EL (cell line): ENCODE results near the gene NR1H4.
"Not testable (repeated sequence)": the region's sequence is repeated elsewhere in the genome, so short reads cannot be mapped to it uniquely, and the experiment has no call there.

Experiments
- DNase-seq: peaks from one replicate; pipeline ENCODE4 v3.0.0-alpha.2; 2016

Gene NR1H4

GRCh38 chr12:100473050-100473715 lies 483 bp upstream of the NR1H4 start:
- no peak for DNase-seq

GRCh38 chr12:100474617-100475016 lies 951 bp downstream of the NR1H4 start:
- DNase-seq = no peak

DNA sequence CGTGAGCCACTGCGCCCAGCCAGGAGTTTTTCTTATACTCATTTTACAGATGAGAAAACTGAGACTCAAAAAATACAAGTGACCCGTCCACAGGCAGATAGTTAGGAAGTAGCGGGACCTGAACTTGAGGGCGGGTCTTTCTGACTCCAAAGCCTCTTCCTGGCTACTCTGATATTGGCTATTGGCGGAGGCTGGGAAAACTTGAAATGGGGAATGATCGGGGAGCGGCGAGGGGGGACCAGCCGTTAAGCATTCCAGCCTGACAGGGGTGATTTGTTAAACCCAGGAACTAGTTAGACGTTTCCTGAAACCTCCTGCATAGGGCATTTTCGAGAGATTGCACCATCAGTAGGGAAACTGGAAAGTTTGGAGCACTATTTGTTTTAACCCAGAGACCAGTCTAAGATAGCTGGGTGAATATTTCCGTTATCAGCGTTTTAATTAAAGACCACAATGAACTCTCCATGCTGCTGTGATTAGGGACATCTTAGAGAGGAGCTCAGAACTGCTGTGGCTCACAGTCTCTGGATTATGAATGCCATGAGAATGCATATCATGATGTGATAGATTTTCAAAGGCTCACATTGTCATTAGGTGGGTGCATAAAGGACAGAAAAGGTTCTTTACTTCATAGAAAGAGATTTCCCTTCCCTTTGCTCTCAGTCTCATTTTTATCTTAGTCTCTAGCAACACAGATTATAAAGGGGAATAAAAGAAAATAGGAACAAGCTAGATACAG lies 2.5 kb downstream of the NR1H4 start:
- DNase-seq = no peak

GRCh38 chr12:100481021-100481420 lies 7.4 kb downstream of the NR1H4 start:
- DNase-seq = no peak

DNA sequence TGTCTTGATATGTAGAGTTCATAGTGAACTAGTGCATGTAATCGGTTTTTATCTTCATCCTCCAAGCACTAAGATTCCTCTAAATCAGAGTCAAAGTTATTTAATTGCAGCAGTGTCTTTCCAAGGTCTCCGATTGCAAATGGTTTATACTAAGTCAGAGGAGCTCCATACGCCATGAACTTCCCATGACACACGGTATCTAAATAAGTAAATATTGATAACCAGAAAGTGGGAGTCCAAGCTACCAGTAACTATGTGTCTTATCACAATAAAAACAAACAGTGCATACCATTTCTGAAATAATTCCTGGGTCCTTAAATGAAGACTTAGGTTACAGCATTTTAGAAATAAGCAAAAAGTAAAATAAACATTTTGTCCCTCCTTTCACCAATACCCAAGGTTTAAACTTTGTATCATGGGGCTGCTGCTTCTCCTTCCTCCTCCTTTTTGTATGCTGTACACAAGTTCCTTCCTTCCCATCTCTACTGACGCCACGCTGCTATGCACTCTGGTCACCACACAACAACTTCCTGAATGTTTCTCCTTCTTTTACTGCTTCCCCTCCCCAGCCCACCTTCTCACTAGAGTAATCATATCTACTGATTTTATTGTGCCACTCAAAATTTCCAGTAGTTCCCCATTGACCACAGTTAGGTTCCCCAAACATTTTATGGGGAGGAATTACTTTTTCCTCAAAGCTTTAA lies 10.7 kb downstream of the NR1H4 start:
- no peak for DNase-seq

- no peak for DNase-seq
Measured at GRCh38 chr12:100484891-100485471, 11.3 kb downstream of the NR1H4 start.

DNA sequence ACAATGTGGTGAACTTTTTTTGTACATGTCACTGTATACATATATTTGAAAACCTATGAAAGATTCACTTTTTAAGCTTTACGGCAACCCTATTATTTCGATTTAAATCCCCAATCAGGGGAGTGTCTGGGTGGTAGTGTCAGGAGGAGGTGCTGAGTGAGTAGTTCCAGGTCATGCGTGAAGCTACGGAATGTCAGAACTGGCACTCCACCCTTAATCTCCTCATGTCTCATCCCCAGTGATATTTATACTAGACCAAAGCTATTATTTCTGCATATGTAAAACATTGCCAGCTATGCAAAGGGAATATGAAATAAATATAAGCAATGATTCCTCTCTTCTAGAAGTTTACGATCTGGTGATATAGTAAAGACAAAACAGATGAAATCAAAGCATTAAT lies 12.3 kb downstream of the NR1H4 start:
- no peak for DNase-seq

GRCh38 chr12:100489251-100489820 lies 15.7 kb downstream of the NR1H4 start:
- no peak for DNase-seq

DNA sequence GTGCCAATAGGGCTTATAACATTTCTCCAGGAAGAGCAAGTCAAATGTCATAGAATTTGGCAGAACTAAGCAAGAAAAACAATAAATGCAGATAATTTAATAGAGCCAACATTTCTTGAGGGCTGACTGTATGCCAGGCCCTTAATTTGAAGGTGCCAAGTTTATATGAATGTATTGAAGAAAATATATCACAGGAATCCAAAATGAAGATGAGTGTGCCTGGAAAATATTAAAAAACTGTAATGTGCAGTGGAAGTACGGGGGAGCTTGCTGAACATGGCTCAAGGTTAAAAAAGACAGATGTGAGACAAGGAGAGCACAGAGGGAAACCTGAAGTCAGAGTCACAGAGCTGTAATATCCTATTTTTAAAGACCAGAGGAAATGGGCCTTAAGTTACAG lies 16.4 kb downstream of the NR1H4 start:
- DNase-seq = no peak

GRCh38 chr12:100491104-100491503 lies 17.4 kb downstream of the NR1H4 start:
- DNase-seq = no peak

DNA sequence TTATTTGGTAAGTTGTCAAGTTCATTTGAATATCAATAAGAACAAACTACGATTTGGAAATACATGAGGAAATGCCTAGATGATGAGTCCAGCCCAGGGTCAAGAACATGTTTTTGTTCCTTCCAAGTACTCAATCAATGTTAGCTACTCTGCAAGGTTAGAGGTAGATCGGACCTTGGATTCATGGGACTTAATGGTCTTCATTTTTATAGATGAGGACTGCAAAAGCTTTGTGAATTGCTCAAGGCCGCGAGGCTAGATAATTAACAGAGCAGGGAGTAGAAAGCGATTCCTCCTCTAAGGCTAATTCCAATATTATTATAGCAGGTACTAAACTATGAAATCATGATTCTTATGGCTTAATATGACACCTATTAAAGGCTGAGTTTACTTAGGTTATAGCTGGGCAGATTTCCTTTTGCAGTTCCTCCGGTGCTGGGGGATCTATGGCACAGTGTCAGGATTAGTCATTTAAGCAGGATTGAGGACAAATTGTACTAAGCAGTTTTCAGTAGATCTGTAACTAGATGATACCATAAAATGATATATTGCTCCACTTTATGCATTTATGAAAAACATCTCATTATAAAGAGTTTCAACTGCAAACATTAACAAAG lies 19.8 kb downstream of the NR1H4 start:
- DNase-seq = no peak

DNA sequence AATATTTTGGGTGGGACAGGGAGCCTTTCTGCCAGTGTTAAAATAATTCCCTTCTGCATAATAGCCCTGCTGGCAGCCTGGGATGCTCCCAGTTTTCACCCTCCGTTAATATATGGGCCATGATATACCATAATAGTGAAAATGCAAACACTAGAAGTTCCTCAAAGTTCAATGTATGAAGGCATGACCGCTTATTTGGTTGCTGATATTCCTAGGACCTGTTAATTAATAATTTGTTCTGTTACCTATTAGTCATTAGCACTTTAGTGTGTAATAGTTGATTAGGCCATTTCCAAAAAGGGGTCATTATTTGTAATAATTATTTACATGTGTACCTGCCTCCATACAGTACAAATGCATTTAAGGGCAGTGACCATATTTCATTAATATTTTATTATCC lies 20.4 kb downstream of the NR1H4 start:
- no peak for DNase-seq

DNA sequence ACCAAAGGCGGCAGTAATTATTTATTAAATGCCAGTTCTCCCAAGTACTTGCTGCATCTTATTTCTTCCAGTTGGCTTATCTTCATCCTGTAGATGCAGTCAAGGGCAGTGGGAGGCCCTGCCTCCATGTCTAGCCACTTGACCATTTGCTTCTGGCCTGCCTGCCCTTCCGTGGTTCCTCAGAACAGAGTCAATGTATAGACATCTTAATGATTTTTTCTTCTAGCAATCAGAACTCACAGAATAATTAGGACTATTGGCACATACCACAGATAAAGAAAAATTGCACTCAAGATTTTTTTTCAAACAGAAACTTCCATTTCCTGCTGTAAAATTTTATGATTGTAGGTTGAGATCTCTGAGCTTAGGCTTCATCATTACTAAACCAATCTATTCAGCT lies 20.9 kb downstream of the NR1H4 start:
- DNase-seq = no peak

GRCh38 chr12:100497105-100497795 lies 23.6 kb downstream of the NR1H4 start:
- no peak for DNase-seq

DNA sequence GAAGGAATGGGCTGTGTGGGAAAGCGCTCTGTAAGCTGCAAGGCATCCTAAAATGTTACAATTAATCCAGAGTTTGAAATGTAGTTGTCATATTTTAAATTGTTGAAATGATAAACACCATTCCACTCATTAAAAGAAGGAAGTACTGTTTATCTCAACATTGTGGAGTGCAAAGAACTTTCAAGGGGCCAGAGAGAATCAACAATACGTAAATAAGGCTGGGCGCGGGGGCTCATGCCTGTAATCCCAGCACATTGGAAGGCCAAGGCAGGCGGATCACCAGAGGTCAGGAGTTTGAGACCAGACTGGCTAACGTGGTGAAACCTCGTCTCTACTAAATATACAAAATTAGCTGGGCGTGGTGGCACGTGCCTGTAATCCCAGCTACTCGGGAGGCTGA lies 24.5 kb downstream of the NR1H4 start:
- DNase-seq = no peak

- DNase-seq = no peak
Measured at GRCh38 chr12:100499416-100499815, 25.8 kb downstream of the NR1H4 start.

DNA sequence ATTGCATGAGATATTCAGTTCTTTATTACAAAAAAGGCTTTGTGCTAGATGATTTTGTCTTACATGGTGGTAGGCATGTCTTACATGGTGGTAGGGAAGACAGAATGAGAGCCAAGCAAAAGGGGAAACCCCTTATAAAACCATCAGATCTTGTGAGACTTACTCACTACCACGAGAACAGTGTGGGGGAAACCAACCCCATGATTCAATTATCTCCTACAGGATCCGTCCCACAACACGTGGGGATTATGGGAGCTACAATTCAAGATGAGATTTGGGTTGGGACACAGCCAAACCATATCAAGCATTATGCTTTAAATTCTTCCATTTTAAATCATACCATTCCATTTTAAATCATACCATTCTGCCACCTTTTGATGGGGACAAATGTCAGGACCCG lies 29.1 kb downstream of the NR1H4 start:
- DNase-seq = not testable (repeated sequence)

GRCh38 chr12:100503228-100503628 lies 29.6 kb downstream of the NR1H4 start:
- DNase-seq = no peak

DNA sequence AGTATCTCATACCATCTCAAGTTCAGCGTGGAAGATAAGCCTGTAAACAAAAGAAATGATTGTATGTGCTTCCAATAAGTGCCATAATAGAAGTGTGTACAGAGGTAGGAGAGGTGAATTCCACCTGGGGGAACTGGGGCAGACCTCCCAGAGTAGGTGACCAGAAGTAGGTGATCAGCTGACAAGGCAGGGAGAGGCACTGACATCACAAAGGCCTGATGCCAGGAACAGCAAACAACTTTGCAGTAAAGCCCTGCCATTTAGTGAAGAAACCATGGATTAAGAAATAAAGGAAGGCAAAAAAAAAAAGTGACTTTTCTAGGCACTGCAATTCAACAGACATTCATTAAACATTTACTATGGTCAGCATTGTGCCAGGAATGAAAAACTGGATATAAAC lies 31.1 kb downstream of the NR1H4 start:
- DNase-seq = no peak

GRCh38 chr12:100508751-100509150 lies 35.1 kb downstream of the NR1H4 start:
- DNase-seq = no peak

DNA sequence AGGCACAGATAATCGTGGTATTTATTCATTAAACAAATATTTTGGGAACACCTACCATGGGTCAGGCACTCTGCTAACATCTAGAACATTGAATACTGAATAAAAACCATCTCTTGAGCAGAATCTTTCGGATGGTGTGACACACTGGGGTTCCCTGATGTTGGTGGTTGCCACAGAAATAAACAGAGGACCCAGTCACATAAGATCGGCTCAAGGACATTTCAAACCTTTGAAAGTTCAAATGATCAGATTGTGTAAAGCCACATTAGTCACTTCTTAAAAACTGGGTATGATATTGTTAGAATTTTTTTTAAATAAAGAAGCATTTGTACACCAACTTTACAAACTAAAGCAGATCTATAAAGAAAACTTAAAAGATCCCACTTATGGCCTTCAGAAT lies 39.0 kb downstream of the NR1H4 start:
- DNase-seq = no peak

GRCh38 chr12:100515968-100516367 lies 42.3 kb downstream of the NR1H4 start:
- no peak for DNase-seq
